Measurements from ENCODE around the gene TRIM28. TPM values are rescaled to one million over a fixed set of nuclear protein-coding genes. Genes with fewer than 3 reads are reported as not detected.

TRIM28 gene
- total RNA-seq, 1 experiment from 2014 or later: 1,221 TPM

DNA sequence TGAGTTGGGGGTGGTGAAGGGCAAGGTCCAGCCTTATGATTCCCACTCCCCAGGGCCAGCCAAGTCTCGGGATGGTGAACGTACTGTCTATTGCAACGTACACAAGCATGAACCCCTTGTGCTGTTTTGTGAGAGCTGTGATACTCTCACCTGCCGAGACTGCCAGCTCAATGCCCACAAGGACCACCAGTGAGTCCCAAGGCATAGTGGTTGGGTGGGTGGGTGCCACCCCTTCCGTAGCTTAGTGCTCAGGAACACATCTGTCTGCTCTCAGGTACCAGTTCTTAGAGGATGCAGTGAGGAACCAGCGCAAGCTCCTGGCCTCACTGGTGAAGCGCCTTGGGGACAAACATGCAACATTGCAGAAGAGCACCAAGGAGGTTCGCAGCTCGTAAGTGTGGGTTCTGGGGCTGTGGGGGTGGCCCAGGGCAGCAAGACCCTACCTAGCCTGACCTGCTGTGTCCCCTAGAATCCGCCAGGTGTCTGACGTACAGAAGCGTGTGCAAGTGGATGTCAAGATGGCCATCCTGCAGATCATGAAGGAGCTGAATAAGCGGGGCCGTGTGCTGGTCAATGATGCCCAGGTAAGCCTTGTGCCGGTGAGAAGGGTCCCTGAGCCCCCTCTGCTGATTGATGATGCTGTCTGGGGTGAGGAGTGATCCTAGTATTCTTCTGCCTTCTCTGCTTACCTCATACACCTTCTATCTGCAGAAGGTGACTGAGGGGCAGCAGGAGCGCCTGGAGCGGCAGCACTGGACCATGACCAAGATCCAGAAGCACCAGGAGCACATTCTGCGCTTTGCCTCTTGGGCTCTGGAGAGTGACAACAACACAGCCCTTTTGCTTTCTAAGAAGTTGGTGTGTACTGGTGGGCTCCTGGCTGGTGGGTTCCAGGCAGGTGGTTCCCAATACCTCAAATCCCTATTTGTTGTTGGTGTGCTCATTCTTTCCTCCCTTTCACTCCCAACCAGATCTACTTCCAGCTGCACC lies 3.8 kb downstream of the TRIM28 start:
- TF ChIP-seq, protein P1, sequence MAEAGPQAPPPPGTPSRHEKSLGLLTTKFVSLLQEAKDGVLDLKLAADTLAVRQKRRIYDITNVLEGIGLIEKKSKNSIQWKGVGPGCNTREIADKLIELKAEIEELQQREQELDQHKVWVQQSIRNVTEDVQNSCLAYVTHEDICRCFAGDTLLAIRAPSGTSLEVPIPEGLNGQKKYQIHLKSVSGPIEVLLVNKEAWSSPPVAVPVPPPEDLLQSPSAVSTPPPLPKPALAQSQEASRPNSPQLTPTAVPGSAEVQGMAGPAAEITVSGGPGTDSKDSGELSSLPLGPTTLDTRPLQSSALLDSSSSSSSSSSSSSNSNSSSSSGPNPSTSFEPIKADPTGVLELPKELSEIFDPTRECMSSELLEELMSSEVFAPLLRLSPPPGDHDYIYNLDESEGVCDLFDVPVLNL (CRISPR knock-in tag; IDR thresholded peaks at IDR 0.05; ENCODE audit: borderline replicate concordance, low read depth): no peak
- TF ChIP-seq ZNF671 (CRISPR knock-in tag; IDR thresholded peaks at IDR 0.05) (0 out of 2 replicates have a peak, but pooled peaks have one; percentile 33), TEAD4 (CRISPR knock-in tag; IDR thresholded peaks at IDR 0.05) (no peak), ZNF121 (CRISPR knock-in tag; IDR thresholded peaks at IDR 0.05) (peak; percentile 62; the same call in 1 of the 2 replicates)
- Mint-ChIP-seq H3K27me3 (ENCODE audit: low read depth) (peaks cover 15% of the 10 kb centered on the region), H3K4me1 (peaks cover 17% of the 10 kb centered on the region), H3K4me3 (peak overlapping the region; percentile 12), H3K27ac (0 out of 2 replicates have a peak overlapping the region, but pooled peaks have one; percentile 15), H3K36me3 (peaks cover 70% of the 10 kb centered on the region), H3K9me3 (no peaks in the 10 kb centered on the region)
- ChIA-PET POLR2A (interaction anchor here (2.2 kb wide), 1 partner anchor 28 kb away, joined by 7 read pairs; the partner anchor contains the start of gene ZBTB45), CTCF (interaction anchor here (5.9 kb wide), 1 partner anchor 29 kb away, joined by 60 read pairs; the partner anchor contains the start of gene ZBTB45)
- DNase-seq (ENCODE audit: low spot score) (no peak), ATAC-seq (no peak)

DNA sequence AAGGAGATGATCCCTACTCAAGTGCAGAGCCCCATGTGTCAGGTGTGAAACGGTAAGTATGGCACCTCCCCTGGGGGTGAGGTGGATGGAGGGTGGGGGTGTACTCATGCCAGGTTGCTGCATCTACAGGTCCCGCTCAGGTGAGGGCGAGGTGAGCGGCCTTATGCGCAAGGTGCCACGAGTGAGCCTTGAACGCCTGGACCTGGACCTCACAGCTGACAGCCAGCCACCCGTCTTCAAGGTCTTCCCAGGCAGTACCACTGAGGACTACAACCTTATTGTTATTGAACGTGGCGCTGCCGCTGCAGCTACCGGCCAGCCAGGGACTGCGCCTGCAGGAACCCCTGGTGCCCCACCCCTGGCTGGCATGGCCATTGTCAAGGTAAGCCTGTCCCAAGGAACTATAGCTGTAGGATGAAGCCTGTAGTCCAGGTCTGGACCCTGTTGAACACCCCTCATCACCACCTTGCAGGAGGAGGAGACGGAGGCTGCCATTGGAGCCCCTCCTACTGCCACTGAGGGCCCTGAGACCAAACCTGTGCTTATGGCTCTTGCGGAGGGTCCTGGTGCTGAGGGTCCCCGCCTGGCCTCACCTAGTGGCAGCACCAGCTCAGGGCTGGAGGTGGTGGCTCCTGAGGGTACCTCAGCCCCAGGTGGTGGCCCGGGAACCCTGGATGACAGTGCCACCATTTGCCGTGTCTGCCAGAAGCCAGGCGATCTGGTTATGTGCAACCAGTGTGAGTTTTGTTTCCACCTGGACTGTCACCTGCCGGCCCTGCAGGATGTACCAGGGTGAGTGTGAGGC lies 5.2 kb downstream of the TRIM28 start:
- H3K4me3 Mint-ChIP-seq: no peak overlapping the region
- peaks cover 2% of the 10 kb centered on the region; the same call in 1 of the 2 replicates for H3K27me3 Mint-ChIP-seq (ENCODE audit: low read depth)
- ATAC-seq (no peak), DNase-seq (ENCODE audit: low spot score) (no peak)
- H3K36me3 Mint-ChIP-seq: peaks cover 78% of the 10 kb centered on the region
- H3K9me3 Mint-ChIP-seq: no peaks in the 10 kb centered on the region
- ChIA-PET CTCF (no interaction called here), POLR2A (interaction anchor here (0.9 to 2.2 kb wide), 2 partner anchors 29 kb away, joined by 4 to 7 read pairs; partner anchors contain the start of gene ZBTB45)
- no peak overlapping the region for H3K27ac Mint-ChIP-seq
- H3K4me1 Mint-ChIP-seq: peaks cover 20% of the 10 kb centered on the region
- no peak for TF ChIP-seq JUN (CRISPR knock-in tag; IDR thresholded peaks at IDR 0.05)
- TF ChIP-seq ZNF671 (CRISPR knock-in tag; IDR thresholded peaks at IDR 0.05): no peak
- TF ChIP-seq, protein P2, sequence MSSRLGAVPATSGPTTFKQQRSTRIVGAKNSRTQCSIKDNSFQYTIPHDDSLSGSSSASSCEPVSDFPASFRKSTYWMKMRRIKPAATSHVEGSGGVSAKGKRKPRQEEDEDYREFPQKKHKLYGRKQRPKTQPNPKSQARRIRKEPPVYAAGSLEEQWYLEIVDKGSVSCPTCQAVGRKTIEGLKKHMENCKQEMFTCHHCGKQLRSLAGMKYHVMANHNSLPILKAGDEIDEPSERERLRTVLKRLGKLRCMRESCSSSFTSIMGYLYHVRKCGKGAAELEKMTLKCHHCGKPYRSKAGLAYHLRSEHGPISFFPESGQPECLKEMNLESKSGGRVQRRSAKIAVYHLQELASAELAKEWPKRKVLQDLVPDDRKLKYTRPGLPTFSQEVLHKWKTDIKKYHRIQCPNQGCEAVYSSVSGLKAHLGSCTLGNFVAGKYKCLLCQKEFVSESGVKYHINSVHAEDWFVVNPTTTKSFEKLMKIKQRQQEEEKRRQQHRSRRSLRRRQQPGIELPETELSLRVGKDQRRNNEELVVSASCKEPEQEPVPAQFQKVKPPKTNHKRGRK (CRISPR knock-in tag; IDR thresholded peaks at IDR 0.05; ENCODE audit: borderline replicate concordance): no peak
- TF ChIP-seq, protein P3, sequence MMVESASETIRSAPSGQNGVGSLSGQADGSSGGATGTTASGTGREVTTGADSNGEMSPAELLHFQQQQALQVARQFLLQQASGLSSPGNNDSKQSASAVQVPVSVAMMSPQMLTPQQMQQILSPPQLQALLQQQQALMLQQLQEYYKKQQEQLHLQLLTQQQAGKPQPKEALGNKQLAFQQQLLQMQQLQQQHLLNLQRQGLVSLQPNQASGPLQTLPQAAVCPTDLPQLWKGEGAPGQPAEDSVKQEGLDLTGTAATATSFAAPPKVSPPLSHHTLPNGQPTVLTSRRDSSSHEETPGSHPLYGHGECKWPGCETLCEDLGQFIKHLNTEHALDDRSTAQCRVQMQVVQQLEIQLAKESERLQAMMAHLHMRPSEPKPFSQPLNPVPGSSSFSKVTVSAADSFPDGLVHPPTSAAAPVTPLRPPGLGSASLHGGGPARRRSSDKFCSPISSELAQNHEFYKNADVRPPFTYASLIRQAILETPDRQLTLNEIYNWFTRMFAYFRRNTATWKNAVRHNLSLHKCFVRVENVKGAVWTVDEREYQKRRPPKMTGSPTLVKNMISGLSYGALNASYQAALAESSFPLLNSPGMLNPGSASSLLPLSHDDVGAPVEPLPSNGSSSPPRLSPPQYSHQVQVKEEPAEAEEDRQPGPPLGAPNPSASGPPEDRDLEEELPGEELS (CRISPR knock-in tag; IDR thresholded peaks at IDR 0.05): no peak
- no peak for TF ChIP-seq ARID4B (CRISPR knock-in tag; IDR thresholded peaks at IDR 0.05; ENCODE audit: borderline replicate concordance)
- no peak for TF ChIP-seq CDX4 (CRISPR knock-in tag; IDR thresholded peaks at IDR 0.05; ENCODE audit: borderline replicate concordance)
- TF ChIP-seq EMX1 (CRISPR knock-in tag; IDR thresholded peaks at IDR 0.05): no peak
- TF ChIP-seq HMGA2 (CRISPR knock-in tag; IDR thresholded peaks at IDR 0.05): no peak
- TF ChIP-seq ELF4 (CRISPR knock-in tag; IDR thresholded peaks at IDR 0.05; ENCODE audit: low read depth): no peak
- TF ChIP-seq STAT6 (CRISPR knock-in tag; conservative IDR thresholded peaks at IDR 0.05; ENCODE audit: low read depth): no peak
- no peak for TF ChIP-seq ZNF121 (CRISPR knock-in tag; IDR thresholded peaks at IDR 0.05)
- no peak for TF ChIP-seq NR1H2 (CRISPR knock-in tag; IDR thresholded peaks at IDR 0.05)
- TF ChIP-seq, protein P4, sequence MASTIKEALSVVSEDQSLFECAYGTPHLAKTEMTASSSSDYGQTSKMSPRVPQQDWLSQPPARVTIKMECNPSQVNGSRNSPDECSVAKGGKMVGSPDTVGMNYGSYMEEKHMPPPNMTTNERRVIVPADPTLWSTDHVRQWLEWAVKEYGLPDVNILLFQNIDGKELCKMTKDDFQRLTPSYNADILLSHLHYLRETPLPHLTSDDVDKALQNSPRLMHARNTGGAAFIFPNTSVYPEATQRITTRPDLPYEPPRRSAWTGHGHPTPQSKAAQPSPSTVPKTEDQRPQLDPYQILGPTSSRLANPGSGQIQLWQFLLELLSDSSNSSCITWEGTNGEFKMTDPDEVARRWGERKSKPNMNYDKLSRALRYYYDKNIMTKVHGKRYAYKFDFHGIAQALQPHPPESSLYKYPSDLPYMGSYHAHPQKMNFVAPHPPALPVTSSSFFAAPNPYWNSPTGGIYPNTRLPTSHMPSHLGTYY (CRISPR knock-in tag; IDR thresholded peaks at IDR 0.05): no peak
